GM13977 (cell line): ENCODE results near the gene CFAP100.
A peak's percentile ranks its signal among the peaks of the same experiment; 100 is the strongest.

Experiments used
- DNase-seq: peaks from one replicate; pipeline ENCODE4 v3.0.0; 2012; ENCODE audit warnings: low spot score
- CTCF ChIP-seq: IDR thresholded peaks from 2 replicates; pipeline ENCODE4 v1.5.1; 2012; ENCODE audit warnings: mild to moderate bottlenecking, control low read depth; ENCODE audit not compliant: insufficient read depth; ENCODE audit errors: extremely low read depth, missing control alignments
- in situ Hi-C: fragments of 300-500 bp; cut with MboI; formaldehyde crosslinking; loops from one replicate; pipeline ENCODE4 v1.12.0; 2022; ENCODE audit warnings: low sequenced_read_pairs, low pct_unique_long_range_greater_than_20kb, mixed read lengths, inconsistent platforms; ENCODE audit not compliant: unreplicated experiment

Gene CFAP100

GRCh38 chr3:126376444-126376843 is 18.3 kb upstream of the CFAP100 start:
- TF ChIP-seq CTCF, result no peak
- DNase-seq, result no peak
- in situ Hi-C loops, result no loop called here

- DNase-seq, result no peak
- no peak for TF ChIP-seq CTCF
- in situ Hi-C loops, result no loop called here
These were observed 17.5 kb upstream of the CFAP100 start for GRCh38 chr3:126377211-126377610.

- TF ChIP-seq CTCF, result no peak
- in situ Hi-C loops, result no loop called here
- DNase-seq, result no peak
These were observed 16.4 kb upstream of the CFAP100 start for GRCh38 chr3:126378341-126378751.

- in situ Hi-C loops, result no loop called here
- TF ChIP-seq CTCF, result no peak
- DNase-seq, result no peak
These were observed 14.5 kb upstream of the CFAP100 start for GRCh38 chr3:126380011-126380768.

GRCh38 chr3:126381966-126382365 is 12.7 kb upstream of the CFAP100 start:
- TF ChIP-seq CTCF, result no peak
- no peak for DNase-seq
- in situ Hi-C loops, result no loop called here

- peak; percentile 88 for DNase-seq
- in situ Hi-C loops, result no loop called here
These were observed 5.5 kb upstream of the CFAP100 start for GRCh38 chr3:126389112-126389793.

More at GRCh38 chr3:126389112-126389793, 5.5 kb upstream of the CFAP100 start:
- TF ChIP-seq CTCF, result peak; percentile 99
